ENCODE measurements around the gene HECW1. TPM values are rescaled to one million over a fixed set of nuclear protein-coding genes. Genes with fewer than 3 reads are reported as not detected.
A peak's percentile ranks its signal among the peaks of the same experiment; 100 is the strongest.

Gene HECW1
- total and polyA plus RNA-seq, 2 of the 8 experiments (the other 6 are each of a cell fraction or from before 2014, with no cell fraction given), result 2.9 to 12.7 TPM

GRCh38 chr7:43208242-43208641, 95.8 kb downstream of the HECW1 start:
- no peak for FAIRE-seq
- DNase-seq (ENCODE audit: low read depth in 1 of 2, low spot score in 2 of 2), result no peak

More at GRCh38 chr7:43208242-43208641, 95.8 kb downstream of the HECW1 start:
- Histone ChIP-seq H2BK12ac (ENCODE audit: low read depth, low read length) (peak overlapping the region; percentile 89), H3K27me3 (replicated peaks in 1 of 4; ENCODE audit: control insufficient read depth in 3 of 4, extremely low read depth in 1 of 4, insufficient read depth in 3 of 4, low read length in 3 of 4) (no peaks in the 10 kb centered on the region), H3K14ac (ENCODE audit: insufficient read length) (no peak overlapping the region), H3K18ac (ENCODE audit: extremely low read depth, low read length) (peak overlapping the region; percentile 55; the same call in 1 of the 2 replicates), H3K4ac (replicated peaks; ENCODE audit: insufficient read length, low read depth, low read length) (peak overlapping the region; percentile 24), H2BK15ac (ENCODE audit: low read length) (no peak overlapping the region), H4K5ac (ENCODE audit: insufficient read length, low read depth, low read length) (no peak overlapping the region), H2BK120ac (replicated peaks; ENCODE audit: low read depth, low read length) (no peak overlapping the region), H3K36me3 (ENCODE audit: control insufficient read depth in 2 of 4, insufficient read depth in 4 of 4, low read length in 3 of 4) (no peaks in the 10 kb centered on the region), H4K8ac (ENCODE audit: extremely low read depth, insufficient read depth, low read length) (no peak overlapping the region), H3K9me3 (ENCODE audit: insufficient read depth in 2 of 2, low read depth in 1 of 2, low read length in 1 of 2) (no peaks in the 10 kb centered on the region), H3K79me2 (ENCODE audit: control insufficient read depth in 1 of 2, insufficient read depth in 2 of 2, low read length in 2 of 2) (no peaks in the 10 kb centered on the region), H2BK20ac (ENCODE audit: low read length) (peak overlapping the region; percentile 77; the same call in 1 of the 2 replicates), H4K91ac (replicated peaks; ENCODE audit: insufficient read length, low read length) (peak overlapping the region; percentile 57), H3K4me2 (ENCODE audit: insufficient read depth in 1 of 2, low read depth in 2 of 2, low read length in 2 of 2) (peak overlapping the region in 1 of 2 experiments; percentile 44; a peak in 2 of 4 replicates), H2AK5ac (ENCODE audit: low read depth, low read length) (no peak overlapping the region), H4K20me1 (replicated peaks in 1 of 2; ENCODE audit: control insufficient read depth in 1 of 2, insufficient read depth in 2 of 2, low read length in 2 of 2) (no peaks in the 10 kb centered on the region), H3K4me1 (replicated peaks in 1 of 4; ENCODE audit: control insufficient read depth in 3 of 4, insufficient read depth in 4 of 4, low read length in 3 of 4) (peaks cover 5 to 21% (median 14%) of the 10 kb centered on the region in 4 experiments), H3K27ac (ENCODE audit: low read depth, low read length) (no peak overlapping the region), H2AFZ (ENCODE audit: low read length) (no peak overlapping the region), H3K23me2 (ENCODE audit: low read depth, low read length) (no peaks in the 10 kb centered on the region), H3K79me1 (ENCODE audit: low read depth, low read length) (no peaks in the 10 kb centered on the region), H2BK5ac (ENCODE audit: low read depth, low read length) (peak overlapping the region; percentile 73), H3K56ac (replicated peaks; ENCODE audit: insufficient read length, low read depth, low read length) (no peak overlapping the region), H3K9ac (replicated peaks in 1 of 4; ENCODE audit: extremely low read depth in 1 of 4, low read depth in 3 of 4, low read length in 3 of 4) (no peak overlapping the region), H3K4me3 (ENCODE audit: extremely low read depth in 1 of 4, insufficient read depth in 2 of 4, low read depth in 3 of 4, low read length in 4 of 4) (no peak overlapping the region), H3K23ac (ENCODE audit: insufficient read length) (no peak overlapping the region)
- no peak for TF ChIP-seq TCF12 (IDR thresholded peaks at IDR 0.05; ENCODE audit: low read depth, low read length)
- TF ChIP-seq SIRT6 (IDR thresholded peaks at IDR 0.05; ENCODE audit: low read length), result no peak
- TF ChIP-seq SP2 (IDR thresholded peaks at IDR 0.05; ENCODE audit: low read length), result no peak
- TF ChIP-seq SRF (IDR thresholded peaks at IDR 0.05; ENCODE audit: low read depth, low read length), result no peak
- TF ChIP-seq CEBPB (IDR thresholded peaks at IDR 0.05; ENCODE audit: low read depth, low read length), result no peak
- POLR2A ChIA-PET (ENCODE audit: partially characterized antibody), result no interaction called here
- 23% methylated on average over 2 of the region's 2 CpGs; no CpG with 5 or more reads in 1 of the 2 experiments for WGBS, 2 experiments (ENCODE audit: extremely low coverage in 1 of 2, insufficient coverage in 1 of 2, insufficient read length in 1 of 2, insufficient replicate concordance in 2 of 2, low coverage in 1 of 2, low lambda C conversion rate in 2 of 2, missing lambda C conversion rate in 1 of 2)
- CTCF ChIA-PET (ENCODE audit: partially characterized antibody), result interaction anchor here (1.3 to 2.8 kb wide), 3 partner anchors 12 to 30 kb away, joined by 3 to 8 read pairs (median 4); no protein-coding TSS in a partner anchor

All from H1 (cell line).